Gastrocnemius medialis (tissue), 4 donors: ENCODE results near the gene CELSR3. TPM values are rescaled to one million over a fixed set of nuclear protein-coding genes. Genes with fewer than 3 reads are reported as not detected.

Source experiments
- ATAC-seq, 2 donors: fragments of 150-250 bp; one replicate each; pipeline ENCODE4 v1.9.1; 2016
- DNase-seq, 2 donors: peaks; one replicate each; pipeline ENCODE4 v3.0.0-alpha.2; 2019
- H3K27ac ChIP-seq, 4 donors: fragments of 200-600 bp; sonication (generic); 1 replicate in 1 of 4; 2 replicates in 3 of 4; pipeline ENCODE4 v1.5.1; 2016 to 2018; ENCODE audit warnings: mild to moderate bottlenecking in 2 of 4, moderate library complexity in 1 of 4
- H3K27me3 ChIP-seq, 3 donors: fragments of 200-600 bp; sonication (generic) in 2 of 3; 1 replicate in 1 of 3; 2 replicates in 2 of 3; pipeline versions ENCODE4 v1.5.1 to v1.6.0; 2016 to 2019; ENCODE audit warnings: mild to moderate bottlenecking in 1 of 3, moderate library complexity in 1 of 3
- H3K36me3 ChIP-seq, 2 donors: fragments of 200-600 bp; sonication (generic) in 1 of 2; one replicate each; pipeline ENCODE4 v1.5.1; 2017 to 2018
- H3K4me1 ChIP-seq, 2 donors: fragments of 200-600 bp; sonication (generic) in 1 of 2; one replicate each; pipeline ENCODE4 v1.5.1; 2016 to 2017; ENCODE audit warnings: mild to moderate bottlenecking in 2 of 2
- H3K4me3 ChIP-seq, 4 donors: fragments of 200-600 bp; sonication (generic) in 3 of 4; 1 replicate in 1 of 4; 2 replicates in 3 of 4; pipeline ENCODE4 v1.5.1; 2016 to 2019; ENCODE audit warnings: mild to moderate bottlenecking in 2 of 4
- H3K9me3 ChIP-seq, 3 donors: fragments of 200-600 bp; sonication (generic) in 2 of 3; 1 replicate in 1 of 3; 2 replicates in 2 of 3; pipeline ENCODE4 v1.5.1; 2016 to 2019
- POLR2A ChIP-seq, 2 donors: fragments of 450-650 bp; IDR thresholded peaks; one replicate each; pipeline ENCODE4 v1.6.1; 2017; ENCODE audit warnings: antibody characterized with exemption in 2 of 2, mild to moderate bottlenecking in 2 of 2, moderate library complexity in 2 of 2
- in situ Hi-C, 4 donors: fragments of 200-750 bp; cut with MboI; loops; one replicate each; pipeline versions ENCODE4 v1.15.0 to v1.8.0; 2017; ENCODE audit warnings: low sequenced_read_pairs in 4 of 4
- intact Hi-C: fragments of 100-400 bp; cut with DNase I; formaldehyde crosslinking; loops from one replicate; pipeline ENCODE4 v1.15.1; 2023; ENCODE audit warnings: low total_unique reads
- total RNA-seq, 4 donors: library from RNA; depleted of rRNA; stranded (reverse); fragments of >200 nt; gene quantifications; one replicate each; pipeline versions ENCODE4 v1.1.0 to v1.2.3, GENCODE V29; 2016
- TF ChIP-seq, protein P1 (sequence below), 5 experiments: fragments of 450-650 bp in 3 of 5; fragments of 200-600 bp in 2 of 5; sonication (generic) in 2 of 5; IDR thresholded peaks in 4 of 5; conservative IDR thresholded peaks in 1 of 5; 1 replicate in 4 of 5; 2 replicates in 1 of 5; pipeline ENCODE4 v1.5.1; 2016 to 2019; ENCODE audit warnings: antibody characterized with exemption in 5 of 5, mild to moderate bottlenecking in 3 of 5, moderate library complexity in 3 of 5

The CELSR3 gene
- total RNA-seq, 4 donors from 2014 or later: 0.02 to 0.25 (median 0.05) TPM; not detected in 1

DNA sequence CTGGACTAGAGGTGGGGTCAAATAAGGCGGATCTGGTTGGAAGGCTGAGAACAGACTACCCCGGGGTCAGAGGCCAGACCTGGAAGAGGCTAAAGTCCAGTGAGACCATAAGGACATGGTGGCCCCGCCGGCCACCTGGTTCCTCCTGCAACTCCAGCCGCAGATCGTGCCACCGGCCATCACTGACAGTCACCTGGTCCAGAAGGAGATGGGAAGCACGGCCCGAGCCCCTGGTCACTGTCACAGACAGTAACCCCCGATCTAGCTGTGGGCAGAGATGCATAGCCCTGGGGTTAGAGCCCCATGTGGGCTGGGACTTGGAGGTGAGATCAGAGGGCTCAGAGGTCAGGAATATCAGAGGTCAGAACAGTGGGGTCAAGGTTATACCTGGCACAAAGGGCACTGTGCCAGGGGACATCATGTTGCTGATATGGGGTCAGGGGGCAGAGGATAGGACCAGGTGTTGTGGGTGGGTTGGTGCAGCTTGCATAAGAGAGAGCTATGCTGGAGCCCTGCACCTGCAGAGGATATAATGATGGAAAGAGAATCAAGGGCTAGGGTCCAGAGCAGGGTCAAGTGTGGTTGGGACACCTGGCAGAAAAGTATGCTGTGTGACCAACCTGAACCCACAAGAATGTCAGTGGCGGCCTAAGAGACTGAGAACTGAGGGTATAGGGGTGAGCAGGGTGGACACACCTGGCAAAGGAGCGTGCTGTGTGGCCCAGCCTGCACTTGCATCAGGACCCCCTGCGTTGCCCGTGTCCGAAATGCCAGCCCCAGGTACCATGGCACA, 9.6 kb downstream of the CELSR3 start:
- ATAC-seq (no peak), DNase-seq (no peak)
- no peaks in the 10 kb centered on the region for H3K27me3 ChIP-seq
- intact Hi-C loops: no loop called here
- no peaks in the 10 kb centered on the region for H3K9me3 ChIP-seq
- no peak for TF ChIP-seq POLR2A (IDR thresholded peaks at IDR 0.05)
- H3K36me3 ChIP-seq: no peaks in the 10 kb centered on the region
- in situ Hi-C loops: no loop called here
- H3K4me3 ChIP-seq: no peak overlapping the region
- H3K4me1 ChIP-seq: peaks cover 0 to 11% of the 10 kb centered on the region in 2 donors
- no peak overlapping the region for H3K27ac ChIP-seq

DNA sequence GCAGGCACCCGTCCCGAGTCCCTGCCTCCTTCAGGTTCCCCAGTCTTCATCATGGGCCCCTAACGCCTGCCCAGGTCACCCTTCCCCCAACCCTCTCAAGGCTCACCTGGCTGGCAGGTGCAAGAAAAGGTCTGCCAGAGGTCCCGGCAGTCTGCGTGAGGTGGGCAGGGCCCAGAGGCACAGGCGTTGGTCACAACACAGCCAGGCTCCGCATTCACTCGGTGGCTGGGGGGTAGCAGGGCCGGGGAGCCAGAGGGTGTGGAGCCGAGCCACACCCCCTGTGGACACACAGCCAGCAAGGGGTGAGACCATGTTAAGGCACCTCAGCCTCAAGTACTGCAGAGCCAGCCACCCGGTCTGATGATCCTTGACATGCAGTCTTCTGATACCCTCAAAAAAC, 10.9 kb downstream of the CELSR3 start:
- no peak for TF ChIP-seq POLR2A (IDR thresholded peaks at IDR 0.05)
- TF ChIP-seq, protein P1, sequence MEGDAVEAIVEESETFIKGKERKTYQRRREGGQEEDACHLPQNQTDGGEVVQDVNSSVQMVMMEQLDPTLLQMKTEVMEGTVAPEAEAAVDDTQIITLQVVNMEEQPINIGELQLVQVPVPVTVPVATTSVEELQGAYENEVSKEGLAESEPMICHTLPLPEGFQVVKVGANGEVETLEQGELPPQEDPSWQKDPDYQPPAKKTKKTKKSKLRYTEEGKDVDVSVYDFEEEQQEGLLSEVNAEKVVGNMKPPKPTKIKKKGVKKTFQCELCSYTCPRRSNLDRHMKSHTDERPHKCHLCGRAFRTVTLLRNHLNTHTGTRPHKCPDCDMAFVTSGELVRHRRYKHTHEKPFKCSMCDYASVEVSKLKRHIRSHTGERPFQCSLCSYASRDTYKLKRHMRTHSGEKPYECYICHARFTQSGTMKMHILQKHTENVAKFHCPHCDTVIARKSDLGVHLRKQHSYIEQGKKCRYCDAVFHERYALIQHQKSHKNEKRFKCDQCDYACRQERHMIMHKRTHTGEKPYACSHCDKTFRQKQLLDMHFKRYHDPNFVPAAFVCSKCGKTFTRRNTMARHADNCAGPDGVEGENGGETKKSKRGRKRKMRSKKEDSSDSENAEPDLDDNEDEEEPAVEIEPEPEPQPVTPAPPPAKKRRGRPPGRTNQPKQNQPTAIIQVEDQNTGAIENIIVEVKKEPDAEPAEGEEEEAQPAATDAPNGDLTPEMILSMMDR (IDR thresholded peaks at IDR 0.05 in 4 of 5, conservative IDR thresholded peaks at IDR 0.05 in 1 of 5): no peak
- Histone ChIP-seq H3K4me1 (peaks cover 0 to 8% of the 10 kb centered on the region in 2 donors), H3K27me3 (no peaks in the 10 kb centered on the region), H3K27ac (no peak overlapping the region), H3K4me3 (no peak overlapping the region), H3K36me3 (no peaks in the 10 kb centered on the region), H3K9me3 (no peaks in the 10 kb centered on the region)
- no peak for ATAC-seq
- in situ Hi-C loops: no loop called here
- intact Hi-C loops: no loop called here
- DNase-seq: no peak

DNA sequence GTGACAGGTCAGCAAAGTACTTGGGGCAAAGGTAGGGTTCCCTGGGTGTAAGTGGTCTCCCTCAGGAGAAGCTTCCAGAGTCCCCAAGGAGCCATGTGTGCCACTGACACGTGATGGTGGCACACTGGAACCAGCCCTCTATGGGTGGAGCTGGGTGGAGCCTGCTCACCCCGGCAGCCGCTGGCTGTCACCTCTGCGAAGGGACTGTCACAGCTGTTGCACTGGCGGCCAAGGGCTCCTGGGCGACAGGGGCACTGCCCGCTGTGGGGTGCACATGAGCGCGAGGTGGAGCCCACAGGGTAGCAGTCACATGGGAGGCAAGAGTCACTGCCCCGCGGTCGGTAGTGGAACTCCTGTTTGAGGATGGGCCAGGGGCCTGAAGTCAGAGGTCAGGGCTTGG, 12.0 kb downstream of the CELSR3 start:
- no peak for ATAC-seq
- no peak for DNase-seq
- Histone ChIP-seq H3K27me3 (no peaks in the 10 kb centered on the region), H3K4me3 (no peak overlapping the region), H3K27ac (no peak overlapping the region), H3K9me3 (no peaks in the 10 kb centered on the region), H3K36me3 (no peaks in the 10 kb centered on the region), H3K4me1 (peaks cover 0 to 3% of the 10 kb centered on the region in 2 donors)
- no peak for TF ChIP-seq POLR2A (IDR thresholded peaks at IDR 0.05)
- TF ChIP-seq, protein P1 (IDR thresholded peaks at IDR 0.05 in 4 of 5, conservative IDR thresholded peaks at IDR 0.05 in 1 of 5): no peak
- in situ Hi-C loops (no loop called here), intact Hi-C loops (no loop called here)

DNA sequence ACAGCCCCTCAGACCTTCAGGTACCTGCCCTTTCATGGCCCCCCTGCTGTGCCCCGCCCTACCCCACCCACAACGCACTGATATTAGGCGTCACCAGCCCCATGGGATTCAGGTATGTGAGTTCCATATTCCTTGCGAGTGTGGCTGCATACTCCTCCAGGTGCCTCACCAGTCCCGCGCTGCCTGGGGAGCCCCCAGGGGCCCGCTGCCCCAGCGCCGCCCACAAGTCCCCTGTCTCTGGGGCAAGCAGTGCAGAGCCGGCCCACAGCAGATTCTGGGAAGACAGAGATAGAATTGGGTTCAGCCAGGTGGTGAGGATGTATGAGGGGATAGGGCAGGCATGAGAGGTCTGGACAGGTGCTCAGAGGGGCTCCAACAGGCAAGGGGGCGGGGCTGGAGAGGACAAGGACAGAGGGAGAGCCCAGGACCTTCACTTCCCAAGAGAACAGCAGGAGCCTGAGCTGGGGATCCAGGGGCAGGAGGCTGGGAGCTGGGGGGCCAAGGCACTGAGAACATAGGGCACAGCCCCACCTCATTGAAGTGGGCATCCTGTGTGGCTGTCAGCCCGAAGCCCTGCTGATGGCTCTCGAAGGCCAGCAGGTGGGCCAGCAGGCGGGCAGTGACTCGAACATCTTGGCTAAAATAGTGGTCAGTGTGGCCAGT, 14.4 kb downstream of the CELSR3 start:
- TF ChIP-seq POLR2A (IDR thresholded peaks at IDR 0.05): no peak
- TF ChIP-seq, protein P1 (IDR thresholded peaks at IDR 0.05 in 4 of 5, conservative IDR thresholded peaks at IDR 0.05 in 1 of 5): no peak
- H3K9me3 ChIP-seq: no peaks in the 10 kb centered on the region
- no peaks in the 10 kb centered on the region for H3K27me3 ChIP-seq
- no peak overlapping the region for H3K27ac ChIP-seq
- in situ Hi-C loops: no loop called here
- DNase-seq (no peak), ATAC-seq (no peak)
- intact Hi-C loops: no loop called here
- H3K4me1 ChIP-seq: no peaks in the 10 kb centered on the region
- H3K4me3 ChIP-seq: no peak overlapping the region
- no peaks in the 10 kb centered on the region for H3K36me3 ChIP-seq

DNA sequence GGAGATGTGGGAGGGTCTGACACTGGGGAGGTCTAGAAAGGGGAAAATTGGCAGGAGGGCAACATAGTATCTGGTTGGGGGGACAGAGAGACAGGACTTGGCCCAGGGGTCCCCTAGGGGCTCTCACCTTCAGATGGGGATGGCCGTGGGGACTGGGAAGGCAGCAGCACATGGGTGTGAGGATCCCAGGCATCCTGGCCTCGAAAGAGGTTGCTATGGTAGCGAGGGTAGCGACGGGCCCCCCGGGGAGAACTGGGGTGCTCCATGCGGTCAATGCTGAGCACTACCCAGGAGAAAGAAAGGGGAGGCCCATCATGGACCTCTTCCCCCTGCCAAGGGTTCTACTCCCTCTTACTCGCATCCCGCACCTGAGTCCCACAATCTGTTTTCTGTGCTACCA, 15.0 kb downstream of the CELSR3 start:
- intact Hi-C loops: no loop called here
- H3K36me3 ChIP-seq: no peaks in the 10 kb centered on the region
- H3K27ac ChIP-seq: no peak overlapping the region
- H3K9me3 ChIP-seq: no peaks in the 10 kb centered on the region
- no peaks in the 10 kb centered on the region for H3K4me1 ChIP-seq
- ATAC-seq: no peak
- DNase-seq: no peak
- H3K27me3 ChIP-seq: no peaks in the 10 kb centered on the region
- TF ChIP-seq POLR2A (IDR thresholded peaks at IDR 0.05): no peak
- H3K4me3 ChIP-seq: no peak overlapping the region
- in situ Hi-C loops: no loop called here
